PFSK-1 (cell line): ENCODE results near the gene KCNMA1.

ENCODE experiments used
- FOXP2 ChIP-seq: optimal IDR thresholded peaks from 2 replicates; pipeline ENCODE3; 2011; ENCODE audit warnings: borderline replicate concordance, control low read depth, inconsistent platforms; ENCODE audit not compliant: insufficient read depth; ENCODE audit errors: extremely low read length, extremely low read depth
- POLR2AphosphoS5 ChIP-seq: IDR thresholded peaks from 2 replicates; pipeline ENCODE4 v1.6.1; 2012; ENCODE audit warnings: low read depth, mild to moderate bottlenecking, control low read depth, low read length, moderate library complexity
- REST ChIP-seq, 2 experiments: IDR thresholded peaks; 2 replicates each; pipeline versions ENCODE4 v1.6.1 to v1.8.0; 2011 to 2012; ENCODE audit warnings: low read depth in 2 of 2, low read length in 2 of 2, control low read depth in 1 of 2, inconsistent platforms in 1 of 2, mild to moderate bottlenecking in 1 of 2, moderate library complexity in 1 of 2; ENCODE audit not compliant: insufficient read depth in 1 of 2
- SIN3A ChIP-seq: IDR thresholded peaks from 2 replicates; pipeline ENCODE4 v1.6.1; 2012; ENCODE audit warnings: mild to moderate bottlenecking, low read length, moderate library complexity, borderline replicate concordance; ENCODE audit not compliant: insufficient read depth
- TAF1 ChIP-seq: IDR thresholded peaks from 2 replicates; pipeline ENCODE4 v1.6.1; 2012; ENCODE audit warnings: low read length, control low read depth, borderline replicate concordance; ENCODE audit not compliant: insufficient read depth

KCNMA1 gene

GRCh38 chr10:77566914-77567566, 70.6 kb downstream of the KCNMA1 start:
- TF ChIP-seq REST (IDR thresholded peaks at IDR 0.05; ENCODE audit: insufficient read depth in 1 of 2, low read depth in 2 of 2, low read length in 2 of 2) (no peak), POLR2AphosphoS5 (no peak), SIN3A (no peak), TAF1 (no peak), FOXP2 (no peak)

- TF ChIP-seq REST (IDR thresholded peaks at IDR 0.05; ENCODE audit: insufficient read depth in 1 of 2, low read depth in 2 of 2, low read length in 2 of 2), result no peak
Measured at GRCh38 chr10:77566236-77566635, 71.4 kb downstream of the KCNMA1 start.

GRCh38 chr10:77565590-77566023, 72.0 kb downstream of the KCNMA1 start:
- no peak for TF ChIP-seq FOXP2
- TF ChIP-seq POLR2AphosphoS5, result no peak
- TF ChIP-seq REST (IDR thresholded peaks at IDR 0.05; ENCODE audit: insufficient read depth in 1 of 2, low read depth in 2 of 2, low read length in 2 of 2), result no peak
- no peak for TF ChIP-seq TAF1
- TF ChIP-seq SIN3A, result no peak

- no peak for TF ChIP-seq SIN3A
- no peak for TF ChIP-seq TAF1
- TF ChIP-seq POLR2AphosphoS5, result no peak
- TF ChIP-seq FOXP2, result no peak
- no peak for TF ChIP-seq REST (IDR thresholded peaks at IDR 0.05; ENCODE audit: insufficient read depth in 1 of 2, low read depth in 2 of 2, low read length in 2 of 2)
Measured at GRCh38 chr10:77564731-77565589, 72.6 kb downstream of the KCNMA1 start.
